HTERT RPE-1 (cell line): ENCODE data around the gene LIPC.

Source experiments
- in situ Hi-C: fragments of 300-500 bp; cut with MboI; formaldehyde crosslinking; loops from 4 replicates; pipeline ENCODE4 v1.14.3; 2020; ENCODE audit warnings: low sequenced_read_pairs

LIPC gene

GRCh38 chr15:58530056-58530590 lies 98.3 kb downstream of the LIPC start:
- in situ Hi-C loops, result no loop called here

- in situ Hi-C loops, result no loop called here
Observed at GRCh38 chr15:58532126-58532525, 100.3 kb downstream of the LIPC start.

- in situ Hi-C loops, result no loop called here
Observed at GRCh38 chr15:58534556-58534955, 102.8 kb downstream of the LIPC start.

GRCh38 chr15:58535337-58535736 lies 103.5 kb downstream of the LIPC start:
- in situ Hi-C loops, result no loop called here

GRCh38 chr15:58535894-58536293 lies 104.1 kb downstream of the LIPC start:
- in situ Hi-C loops, result no loop called here

GRCh38 chr15:58536414-58536813 lies 104.6 kb downstream of the LIPC start:
- in situ Hi-C loops, result no loop called here

GRCh38 chr15:58537033-58537432 lies 105.2 kb downstream of the LIPC start:
- in situ Hi-C loops, result no loop called here

GRCh38 chr15:58538225-58538727 lies 106.5 kb downstream of the LIPC start:
- in situ Hi-C loops, result no loop called here

GRCh38 chr15:58538901-58539300 lies 107.1 kb downstream of the LIPC start:
- in situ Hi-C loops, result no loop called here

- in situ Hi-C loops, result no loop called here
Observed at GRCh38 chr15:58539548-58539947, 107.8 kb downstream of the LIPC start.

- in situ Hi-C loops, result no loop called here
Observed at GRCh38 chr15:58541410-58542087, 109.8 kb downstream of the LIPC start.

- in situ Hi-C loops, result no loop called here
Observed at GRCh38 chr15:58543664-58544335, 112.0 kb downstream of the LIPC start.

- in situ Hi-C loops, result no loop called here
Observed at GRCh38 chr15:58544756-58545155, 113.0 kb downstream of the LIPC start.

GRCh38 chr15:58545307-58546065 lies 113.7 kb downstream of the LIPC start:
- in situ Hi-C loops, result no loop called here

GRCh38 chr15:58546066-58546591 lies 114.3 kb downstream of the LIPC start:
- in situ Hi-C loops, result no loop called here

GRCh38 chr15:58546635-58547627 lies 115.1 kb downstream of the LIPC start:
- in situ Hi-C loops, result no loop called here

GRCh38 chr15:58547628-58548307 lies 116.0 kb downstream of the LIPC start:
- in situ Hi-C loops, result no loop called here

GRCh38 chr15:58548308-58549012 lies 116.7 kb downstream of the LIPC start:
- in situ Hi-C loops, result no loop called here
